Measurements from ENCODE around the gene TMEM62.

TMEM62 gene

DNA sequence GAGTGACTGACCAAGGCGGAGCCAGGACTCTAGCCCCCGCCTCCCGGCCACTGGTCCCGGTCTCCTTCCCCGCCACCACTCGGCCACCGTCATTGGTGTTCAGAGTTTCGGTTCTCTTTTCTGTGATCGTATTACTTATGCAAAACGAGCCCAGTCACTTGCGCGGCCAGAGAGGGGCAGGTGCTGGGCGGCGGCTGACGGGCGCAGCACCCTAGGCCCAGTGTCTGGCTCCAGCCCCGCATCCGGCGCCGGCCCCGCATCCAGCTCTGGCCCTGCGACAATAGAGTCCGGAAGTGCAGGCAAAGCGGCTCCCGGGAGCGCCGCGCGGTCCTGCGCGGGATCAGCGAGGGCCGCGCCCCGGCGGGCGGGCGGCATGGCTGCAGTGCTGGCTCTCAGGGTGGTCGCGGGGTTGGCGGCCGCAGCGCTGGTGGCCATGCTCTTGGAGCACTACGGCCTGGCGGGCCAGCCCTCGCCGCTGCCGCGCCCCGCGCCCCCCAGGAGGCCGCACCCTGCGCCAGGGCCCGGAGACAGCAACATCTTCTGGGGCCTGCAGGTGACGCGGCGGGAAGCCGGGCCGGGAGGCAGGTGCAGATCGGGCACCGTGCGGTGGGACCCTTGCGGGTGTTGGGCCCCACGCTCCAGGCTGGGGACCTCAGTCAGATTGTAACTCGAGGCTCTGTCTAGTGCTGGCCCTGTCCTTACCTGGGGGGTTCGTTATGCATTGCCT lies at the start of gene TMEM62:
Gene TMEM62, plus strand, starts transcription at position 157 of the 727 bp plus-strand sequence. Its CDS starts 217 bp downstream, at position 374.
- peak; percentile 50 for DNase-seq (ENCODE audit: low read depth)

DNA sequence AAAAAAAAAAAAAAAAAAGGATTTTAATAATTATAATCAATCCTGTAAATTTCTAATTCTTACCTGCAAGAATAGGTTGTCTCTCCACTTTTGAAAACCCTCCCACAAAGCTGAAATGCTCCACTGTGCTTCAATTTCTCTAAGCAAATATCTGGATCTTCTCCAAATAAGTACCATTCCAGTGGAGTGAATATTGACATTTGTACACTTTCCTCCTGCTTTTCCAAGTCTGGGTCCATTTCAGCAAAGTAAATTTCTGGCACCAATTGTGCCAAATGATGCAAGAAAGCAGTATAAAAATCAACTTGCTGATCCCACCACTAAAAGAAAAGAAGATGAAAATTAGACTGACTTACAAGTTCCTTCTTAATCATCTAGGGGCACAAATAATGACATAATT lies 47.5 kb upstream of the TMEM62 start:
- peak; percentile 19 for DNase-seq (ENCODE audit: low read depth)

DNA sequence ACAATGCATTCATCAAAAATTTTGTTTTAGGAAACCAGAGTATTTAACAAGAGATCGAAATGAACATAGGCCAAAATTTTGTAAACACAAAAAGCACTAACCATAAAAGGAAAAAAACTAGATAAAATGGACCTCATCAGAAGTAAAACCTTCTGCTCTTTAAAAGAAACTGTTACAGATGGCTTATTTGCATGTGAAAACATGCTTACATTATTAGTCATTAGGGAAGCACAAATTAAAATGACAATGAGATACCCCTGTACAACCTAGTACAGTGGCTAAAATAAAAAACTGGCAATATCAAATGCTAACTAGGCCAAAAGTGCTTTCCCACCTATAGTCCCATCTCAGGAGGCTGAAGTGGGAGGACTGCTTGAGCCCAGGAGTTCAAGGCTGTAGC lies 46.8 kb upstream of the TMEM62 start:
- peak; percentile 25 for DNase-seq (ENCODE audit: low read depth)

DNA sequence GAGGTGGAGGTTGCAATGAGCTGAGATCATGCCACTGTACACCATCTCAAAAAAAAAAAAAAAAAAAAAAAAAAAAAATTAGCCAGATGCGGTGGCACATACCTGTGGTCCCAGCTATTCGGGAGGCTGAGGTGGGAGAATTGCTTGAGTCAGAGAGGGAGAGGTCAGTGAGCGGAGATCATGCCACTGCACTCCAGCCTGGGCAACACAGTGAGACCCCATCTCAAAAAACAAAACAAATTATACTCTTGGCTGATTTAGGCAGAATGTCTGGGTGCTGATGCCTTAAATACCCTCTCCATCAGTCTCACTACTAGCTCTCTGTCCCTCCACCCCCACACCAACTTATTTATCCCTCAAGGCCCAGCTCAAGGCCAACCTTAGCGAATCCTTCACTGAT lies 41.5 kb upstream of the TMEM62 start:
- DNase-seq (ENCODE audit: low read depth), result no peak

DNA sequence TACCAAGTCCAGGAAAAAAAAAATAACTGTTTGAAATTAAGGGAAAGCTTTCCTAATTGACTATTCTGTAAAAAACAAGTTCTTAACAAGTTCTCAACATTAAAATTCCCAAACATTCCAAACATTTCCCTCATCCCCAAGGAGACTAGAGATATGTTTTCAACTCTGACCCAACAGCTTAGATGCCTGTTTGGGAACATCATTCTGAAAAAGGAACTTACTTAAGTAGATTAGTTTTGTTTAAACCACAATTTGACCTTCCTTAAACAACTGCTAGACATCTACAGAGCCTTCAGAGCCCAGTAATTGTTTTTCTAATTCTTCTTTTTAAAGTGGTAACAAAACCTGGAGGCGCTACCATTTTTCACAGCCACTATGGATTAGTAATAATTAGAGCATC lies 40.4 kb upstream of the TMEM62 start:
- DNase-seq (ENCODE audit: low read depth), result peak; percentile 52

DNA sequence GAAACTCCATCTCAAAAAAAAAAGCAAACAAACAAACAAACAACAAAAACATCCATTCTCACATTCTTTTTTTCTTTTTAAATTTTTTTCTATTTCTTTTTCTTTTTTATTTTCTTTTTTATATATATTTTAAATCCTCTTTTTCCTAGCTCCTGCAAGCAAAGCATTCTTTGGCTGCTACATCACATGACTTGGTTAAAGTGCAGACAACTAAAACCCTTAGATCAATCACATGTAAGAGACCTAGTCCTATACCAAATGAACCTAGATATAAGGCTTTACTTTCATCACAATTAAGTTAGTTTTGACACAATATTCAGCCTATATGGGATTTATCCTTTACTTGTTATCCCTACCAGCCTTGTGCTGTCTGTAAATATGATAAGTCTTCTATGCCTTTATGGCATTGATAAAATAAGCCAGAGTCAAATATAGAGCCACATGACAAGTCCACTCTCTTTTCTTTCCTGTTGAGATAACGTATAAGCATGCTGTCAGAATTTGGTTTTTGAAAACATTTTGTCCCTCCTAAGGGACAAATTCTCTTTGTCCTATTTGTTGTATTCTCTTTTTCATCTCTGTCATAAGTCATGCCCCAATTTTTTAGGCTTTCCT lies 38.9 kb upstream of the TMEM62 start:
- no peak for DNase-seq (ENCODE audit: low read depth)

DNA sequence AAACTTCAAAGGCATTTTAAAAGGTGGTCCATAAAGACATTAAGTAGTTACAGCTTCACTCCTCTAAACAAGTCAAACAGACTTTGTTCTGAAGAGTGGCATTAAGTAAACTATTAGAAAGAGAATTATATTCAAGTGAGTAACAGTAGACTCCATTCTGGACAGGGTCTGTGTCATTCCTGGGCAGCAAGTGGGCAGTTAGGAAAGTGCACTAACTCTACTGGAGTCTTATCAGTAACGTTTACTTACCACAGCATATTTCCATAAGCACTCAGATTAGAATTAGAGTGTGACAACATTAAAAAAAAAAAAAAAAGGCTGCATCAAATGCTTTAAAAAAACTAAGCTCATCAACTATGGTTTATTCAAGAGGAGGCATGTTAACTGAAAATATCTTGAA lies 38.1 kb upstream of the TMEM62 start:
- DNase-seq (ENCODE audit: low read depth), result no peak

DNA sequence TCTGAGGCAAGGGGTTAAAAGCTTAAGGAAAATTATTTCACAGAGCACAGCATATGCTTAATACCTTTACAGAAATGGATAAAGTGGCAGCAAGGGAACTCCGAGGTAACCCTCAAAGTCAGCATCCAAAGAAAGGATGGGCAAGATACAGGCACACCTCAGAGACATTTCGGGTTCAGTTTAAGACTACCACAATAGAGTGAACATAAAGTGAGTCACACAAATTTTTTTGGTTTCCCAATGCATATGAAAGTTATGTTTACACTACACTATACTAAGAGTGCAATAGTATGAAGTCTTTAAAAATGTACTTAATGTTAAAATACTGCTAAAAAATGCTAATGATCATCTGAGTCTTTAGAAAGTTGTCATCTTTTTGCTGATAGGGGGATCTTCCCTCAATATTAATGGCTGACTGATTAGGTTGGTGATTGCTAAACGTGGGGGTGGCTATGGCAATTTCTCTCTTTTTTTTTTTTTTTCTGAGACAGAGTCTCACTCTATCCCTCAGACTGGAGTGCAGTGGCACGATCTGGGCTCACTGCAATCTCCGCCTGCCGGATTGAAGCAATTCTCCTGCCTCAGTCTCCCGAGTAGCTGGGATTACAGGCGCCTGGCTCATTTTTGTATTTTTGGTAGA lies 37.6 kb upstream of the TMEM62 start:
- DNase-seq (ENCODE audit: low read depth), result peak; percentile 6

DNA sequence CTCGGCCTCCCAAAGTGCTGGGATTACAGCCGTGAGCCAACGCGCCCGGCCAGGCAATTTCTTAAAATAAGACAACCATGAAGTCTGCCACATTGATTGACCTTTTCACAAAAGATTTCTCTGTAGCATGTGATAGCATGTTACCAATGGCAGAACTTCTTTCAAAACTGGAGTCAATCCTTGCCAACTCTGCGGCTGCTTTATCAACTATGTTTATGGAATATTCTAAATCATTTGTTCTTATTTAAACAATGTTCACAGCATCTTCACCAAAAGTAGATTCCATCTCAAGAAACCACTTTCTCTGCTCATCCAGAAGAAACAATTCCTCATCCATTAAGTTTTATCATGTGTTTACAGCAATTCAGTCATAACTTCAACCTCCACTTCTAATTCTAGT lies 37.0 kb upstream of the TMEM62 start:
- no peak for DNase-seq (ENCODE audit: low read depth)

DNA sequence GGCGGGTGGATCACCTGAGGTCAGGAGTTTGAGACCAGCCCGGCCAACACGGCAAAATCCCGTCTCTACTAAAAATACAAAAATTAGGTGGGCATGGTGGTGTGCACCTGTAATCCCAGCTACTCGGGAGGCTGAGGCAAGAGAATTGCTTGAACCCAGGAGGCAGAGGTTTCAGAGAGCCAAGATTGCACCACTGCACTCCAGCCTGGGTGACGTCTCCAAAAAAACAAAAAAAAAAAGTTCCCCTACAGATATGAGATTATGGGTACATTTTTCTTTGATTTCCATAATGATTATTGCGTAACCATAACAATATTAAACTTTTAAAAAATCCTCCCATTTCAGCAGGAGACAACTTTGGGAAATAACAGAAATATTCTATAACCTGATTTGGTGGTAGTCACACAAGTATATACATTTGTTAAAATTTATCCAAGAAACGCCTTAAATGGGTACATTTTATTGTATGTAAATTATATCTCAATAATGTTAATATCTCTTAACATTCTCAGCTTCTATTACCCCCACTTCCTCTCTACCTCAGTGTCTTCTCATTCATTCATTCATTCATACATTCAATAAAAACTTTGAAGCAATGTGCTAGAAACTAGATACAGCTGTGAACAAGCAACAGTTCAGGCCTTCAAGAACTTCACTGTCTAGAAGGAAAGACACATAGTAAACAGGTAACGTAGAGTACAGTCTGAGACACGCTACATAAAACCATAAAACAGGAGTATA lies 34.1 kb upstream of the TMEM62 start:
- DNase-seq (ENCODE audit: low read depth), result no peak

DNA sequence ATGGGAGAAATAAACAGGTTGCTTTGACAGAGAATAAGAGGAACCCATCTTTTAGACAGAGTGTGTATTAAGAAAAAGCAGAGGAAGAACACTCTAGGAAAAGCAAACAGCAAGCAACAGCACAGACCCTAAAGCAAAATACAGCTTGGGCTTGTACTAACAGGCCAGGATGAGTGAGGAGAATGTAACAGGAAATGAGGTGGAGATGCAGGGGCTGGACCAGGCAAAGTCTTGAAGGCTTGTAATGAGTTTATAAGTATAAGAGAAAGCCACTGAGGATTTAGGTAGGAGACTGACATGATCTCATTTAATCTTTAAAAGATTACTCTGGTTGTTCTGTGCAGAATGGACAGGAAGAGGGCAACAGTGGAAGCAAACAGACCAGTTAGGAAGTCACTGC lies 32.4 kb upstream of the TMEM62 start:
- no peak for DNase-seq (ENCODE audit: low read depth)

DNA sequence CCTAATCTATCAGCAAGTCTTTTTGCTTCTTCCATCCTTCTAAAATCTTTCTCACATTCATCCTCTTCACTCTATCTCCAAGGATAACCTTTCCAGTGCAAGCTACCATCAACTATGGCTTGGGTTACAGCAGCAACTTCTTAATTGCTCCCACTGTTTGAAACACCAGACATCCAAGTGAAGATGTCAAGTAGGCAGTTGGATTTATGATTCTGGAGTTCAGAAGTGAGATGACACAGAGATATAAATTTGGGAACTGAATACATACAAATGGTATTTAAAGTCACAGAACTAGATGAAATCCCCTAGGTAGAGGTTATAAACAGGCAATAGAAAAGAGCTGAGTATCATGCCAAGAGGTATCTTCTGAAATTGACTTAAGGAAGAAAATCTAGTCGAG lies 31.2 kb upstream of the TMEM62 start:
- DNase-seq (ENCODE audit: low read depth), result no peak

DNA sequence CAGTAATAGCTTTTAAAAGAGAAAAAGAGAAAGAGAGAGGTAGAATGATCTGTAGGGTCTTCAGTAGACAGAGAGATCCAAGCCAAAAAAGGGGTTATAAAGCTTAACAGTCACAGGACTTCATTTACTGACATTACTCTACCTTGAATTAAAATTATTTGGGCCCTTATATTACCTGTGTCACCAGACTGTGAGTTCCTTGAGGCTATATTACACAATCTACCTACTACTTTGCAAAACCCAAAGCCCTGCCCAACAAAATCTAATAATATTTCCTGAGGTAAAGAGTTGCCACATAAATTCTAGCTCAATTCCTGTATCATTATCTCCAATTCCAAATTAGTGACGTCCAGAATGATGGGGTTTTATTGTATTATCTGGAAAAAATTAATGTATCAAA lies 29.5 kb upstream of the TMEM62 start:
- DNase-seq (ENCODE audit: low read depth), result no peak

DNA sequence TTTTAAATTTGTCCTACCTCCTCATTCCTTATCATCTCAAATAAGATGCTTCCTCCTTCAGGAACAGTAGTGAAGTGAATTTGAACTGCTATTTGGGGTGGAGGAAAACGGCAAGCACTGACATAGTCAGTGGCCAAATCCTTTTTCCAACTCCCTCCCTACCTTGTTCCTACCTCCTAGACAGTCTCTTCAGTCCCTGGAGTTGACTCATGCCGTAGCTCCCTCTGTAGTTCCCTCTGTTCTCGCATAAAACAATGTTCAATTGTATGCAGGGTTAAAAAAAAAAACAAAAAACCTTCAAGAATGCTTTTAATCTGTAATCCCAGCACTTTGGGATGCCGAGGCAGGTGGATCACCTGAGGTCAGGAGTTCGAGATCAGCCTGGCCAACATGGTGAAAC lies 29.0 kb upstream of the TMEM62 start:
- DNase-seq (ENCODE audit: low read depth), result no peak

DNA sequence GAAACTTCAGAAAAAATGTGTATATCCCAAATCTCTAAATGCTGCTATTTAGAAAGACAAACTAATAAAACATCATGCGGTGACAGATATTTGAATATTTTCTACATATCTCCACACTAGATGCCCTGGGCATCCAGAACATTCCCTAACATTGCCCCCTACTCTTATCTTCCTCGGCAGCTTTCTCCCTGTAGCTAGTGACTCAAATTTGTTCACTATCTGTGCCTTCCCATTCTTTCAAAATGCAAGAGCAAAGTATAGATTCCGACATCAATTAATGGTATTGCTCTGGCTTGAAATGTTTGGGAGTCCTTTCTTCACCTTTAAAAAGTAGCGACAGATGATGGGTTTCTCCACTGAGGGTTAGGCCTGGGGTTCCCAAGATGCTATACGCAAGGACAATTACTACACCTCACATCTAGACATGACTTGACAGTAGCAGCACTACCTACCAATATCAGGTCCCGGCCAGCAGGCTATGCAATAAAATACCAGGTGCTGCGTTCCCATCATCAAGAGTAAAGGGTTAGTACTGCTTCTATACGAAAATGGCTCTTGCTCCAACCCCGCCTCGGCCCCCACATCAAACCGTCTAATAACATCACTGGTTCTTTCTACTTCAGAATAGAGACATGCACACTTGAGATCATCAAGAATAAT lies 28.2 kb upstream of the TMEM62 start:
- no peak for DNase-seq (ENCODE audit: low read depth)

DNA sequence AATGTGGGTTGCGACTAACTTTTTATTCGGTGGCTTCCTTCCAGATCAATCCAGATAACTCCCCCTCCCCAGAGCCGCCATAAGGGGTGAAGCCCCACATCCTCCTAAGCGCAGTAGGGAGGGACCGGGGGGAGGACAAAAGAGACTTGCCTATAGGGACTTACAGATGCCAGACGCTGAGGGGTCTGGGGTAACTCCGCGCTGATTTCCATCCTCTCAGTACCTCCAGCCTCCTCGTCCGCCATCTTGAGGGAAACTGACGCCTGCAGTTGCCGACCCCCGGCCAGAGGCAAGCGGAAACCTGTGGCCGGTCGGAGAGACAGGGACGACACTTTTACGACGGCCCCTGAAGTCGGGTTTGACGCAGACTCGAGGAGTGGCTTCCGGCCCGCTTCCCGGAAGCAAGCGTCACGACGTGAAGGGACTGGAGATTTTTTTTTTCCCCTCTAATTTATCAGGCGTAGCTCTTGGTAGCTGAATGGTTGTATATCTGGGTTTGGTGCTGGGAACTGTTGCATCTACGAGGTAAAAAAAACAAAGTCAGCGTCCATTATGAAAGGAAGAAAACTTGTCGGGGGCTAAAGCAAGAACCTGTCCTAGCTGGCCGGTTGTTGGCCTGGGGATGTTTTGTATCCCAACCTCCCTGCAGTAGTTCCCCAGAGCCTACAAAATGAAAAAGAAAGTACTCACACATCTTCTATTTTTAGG lies 27.5 kb upstream of the TMEM62 start, which contains the start of gene UBR1:
Gene UBR1, minus strand, starts transcription at position 261 of the 708 bp plus-strand sequence. Its CDS starts 16 bp downstream, at position 245.
- DNase-seq (ENCODE audit: low read depth), result peak; percentile 97

DNA sequence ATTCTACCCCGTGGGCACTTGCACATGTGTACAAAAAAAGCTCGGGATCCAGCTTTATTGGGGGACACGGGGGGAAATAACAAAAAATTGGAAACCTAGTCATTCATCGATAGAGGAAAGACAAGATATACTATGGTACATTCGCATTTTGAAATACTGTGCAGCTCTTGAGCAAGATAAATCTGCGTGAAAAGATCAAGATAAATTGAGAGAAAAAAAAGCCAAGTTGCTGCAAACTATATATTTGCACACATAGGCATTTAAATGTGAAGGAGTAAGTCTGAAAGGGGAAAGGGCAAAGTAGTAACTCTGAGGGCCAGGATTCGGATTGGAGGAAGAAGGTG lies 26.9 kb upstream of the TMEM62 start:
- no peak for DNase-seq (ENCODE audit: low read depth)

DNA sequence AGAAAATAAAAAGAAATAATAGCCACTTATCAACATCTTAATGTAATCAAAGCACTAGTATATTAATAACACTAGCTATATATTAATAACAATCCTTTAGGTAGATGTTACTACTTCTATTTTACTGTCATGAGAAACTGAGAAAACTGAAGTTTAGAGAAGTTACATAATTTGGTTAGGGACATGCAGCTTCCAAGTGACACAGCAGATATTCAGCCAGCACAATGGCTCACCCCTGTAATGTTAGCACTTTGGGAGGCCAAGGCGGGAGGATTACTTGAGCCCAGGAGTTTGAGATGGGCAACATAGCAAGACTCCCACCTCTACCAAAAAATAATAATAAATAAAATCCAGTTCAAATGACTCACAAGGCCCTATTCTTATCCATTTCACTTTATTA lies 25.6 kb upstream of the TMEM62 start:
- no peak for DNase-seq (ENCODE audit: low read depth)

DNA sequence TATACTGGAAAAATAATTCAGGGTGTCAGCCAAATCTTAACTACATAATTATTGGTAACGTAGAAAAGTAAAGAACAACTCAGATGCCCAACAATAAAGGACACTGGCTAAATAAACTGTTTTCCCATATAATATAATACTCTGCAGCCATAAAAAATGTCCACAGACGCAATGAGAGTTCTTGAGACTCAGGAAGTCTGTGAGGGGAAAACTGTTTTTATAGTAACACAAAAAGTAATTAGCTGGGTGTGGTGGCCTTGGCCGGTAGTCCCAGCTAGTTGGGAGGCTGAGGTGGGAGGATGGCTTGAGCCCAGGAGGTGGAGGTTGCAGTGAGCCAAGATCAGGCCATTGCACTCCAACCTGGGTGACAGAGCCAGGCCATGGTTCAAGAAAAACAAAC lies 22.0 kb upstream of the TMEM62 start:
- no peak for DNase-seq (ENCODE audit: low read depth)

DNA sequence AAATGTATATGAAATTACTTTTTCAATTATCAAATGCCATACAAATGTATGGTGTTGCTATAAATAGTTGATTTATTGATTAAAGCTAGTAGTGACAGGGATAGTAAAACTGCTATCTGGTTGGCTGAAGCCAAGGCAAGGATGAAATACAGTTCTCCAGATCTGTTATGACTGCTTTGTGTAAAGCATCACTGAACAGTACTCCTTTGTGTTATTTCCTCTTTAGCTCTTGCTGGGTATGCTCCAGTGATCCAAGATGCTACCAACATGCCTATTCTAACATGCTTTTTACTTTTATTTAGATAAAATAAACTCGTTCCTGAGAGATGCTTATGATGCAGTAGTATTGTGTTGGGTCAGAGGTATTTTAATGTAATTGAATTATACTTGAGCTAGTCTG lies 15.1 kb upstream of the TMEM62 start:
- DNase-seq (ENCODE audit: low read depth), result no peak

DNA sequence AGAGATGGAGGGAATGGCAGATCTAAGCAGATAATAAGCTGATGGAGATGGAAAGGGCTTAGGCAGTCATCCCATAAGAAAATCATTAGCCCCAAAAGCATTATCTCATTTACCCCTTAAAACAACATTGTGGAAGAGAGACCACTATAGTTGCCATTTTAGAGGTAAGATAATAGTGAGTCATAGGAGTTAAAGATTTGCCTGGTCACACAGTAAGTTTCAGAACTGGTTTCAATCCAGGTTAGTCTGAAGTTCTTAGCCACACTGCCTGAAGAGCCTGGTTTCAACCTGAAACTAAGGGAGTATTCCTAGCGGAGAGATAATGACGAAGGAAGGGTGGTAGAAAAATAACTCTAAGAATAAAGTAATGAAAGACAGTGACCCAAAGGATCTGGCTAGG lies 14.6 kb upstream of the TMEM62 start:
- no peak for DNase-seq (ENCODE audit: low read depth)

DNA sequence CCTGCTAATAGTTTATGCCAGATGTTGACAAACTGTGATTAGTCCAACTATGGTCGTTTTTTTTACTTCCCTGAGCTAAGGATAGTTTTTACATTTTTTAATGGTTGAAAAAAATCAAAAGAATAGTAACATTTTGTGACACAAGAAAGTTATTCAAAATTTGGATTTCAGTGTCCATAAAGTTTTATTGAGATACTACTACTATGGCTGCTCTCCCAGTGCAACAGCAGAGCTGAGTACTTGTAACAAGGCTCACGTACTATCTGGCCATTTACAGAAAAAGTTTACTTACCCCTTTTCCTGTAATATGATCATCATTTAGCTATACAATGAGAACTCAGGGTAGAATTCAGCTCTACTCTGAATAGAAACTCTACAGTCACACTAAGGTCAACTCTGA lies 11.5 kb upstream of the TMEM62 start:
- DNase-seq (ENCODE audit: low read depth), result no peak
